ENCODE data around the gene TCF4.

TCF4 gene

DNA sequence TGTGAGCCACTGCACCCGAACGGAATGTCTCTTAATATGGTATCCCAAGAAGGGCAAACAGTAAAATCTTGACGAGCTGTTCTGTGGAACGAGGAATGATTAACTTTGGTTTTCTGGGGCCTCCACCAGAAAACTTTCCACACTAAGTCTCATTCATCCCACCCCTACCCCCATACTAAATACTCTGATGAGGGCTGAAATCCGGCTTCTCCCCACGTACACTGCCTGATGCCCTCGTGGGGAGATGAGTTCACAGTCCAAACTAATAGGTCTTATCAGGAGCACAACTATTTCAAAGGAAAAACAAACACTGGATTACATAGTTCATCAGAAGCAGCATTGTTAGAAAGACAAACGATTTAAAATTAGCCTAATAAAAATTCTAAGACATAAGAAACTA is 49.2 kb upstream of the TCF4 start:
- no peaks in the 10 kb centered on the region for H3K9me3 ChIP-seq (ENCODE audit: control insufficient read depth, insufficient read depth, low read depth, low read length)

DNA sequence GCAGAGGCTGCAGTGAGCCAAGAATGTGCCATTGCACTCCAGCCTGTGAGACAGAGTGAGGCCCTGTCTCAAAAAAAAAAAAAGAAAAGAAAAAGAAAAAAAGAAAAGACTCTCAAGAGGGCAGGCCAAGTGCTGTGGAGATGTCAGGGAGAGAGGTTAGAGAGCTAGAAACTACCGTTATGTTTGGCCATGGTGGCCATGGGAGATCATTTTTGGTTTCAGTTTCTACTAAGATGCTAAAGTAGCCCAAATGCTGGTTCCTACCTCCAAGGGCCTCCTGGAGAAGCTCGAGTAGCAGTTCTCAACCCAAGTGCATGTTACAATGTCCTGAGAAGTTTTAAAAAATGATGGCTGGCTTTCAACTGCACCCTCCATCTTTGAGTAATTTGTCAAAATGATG is 47.4 kb upstream of the TCF4 start:
- H3K9me3 ChIP-seq (ENCODE audit: control insufficient read depth, insufficient read depth, low read depth, low read length): no peaks in the 10 kb centered on the region
- no peak overlapping the region for H3K27ac ChIP-seq (ENCODE audit: extremely low read depth, low read depth, low read length)
- TF ChIP-seq ZNF521 (tag by site-specific recombination; IDR thresholded peaks at IDR 0.05) (no peak), TCF7L2 (IDR thresholded peaks at IDR 0.05; ENCODE audit: borderline replicate concordance, low read depth, low read length) (no peak), ZBTB8A (tag by site-specific recombination; IDR thresholded peaks at IDR 0.05) (no peak), KLF10 (tag by site-specific recombination; IDR thresholded peaks at IDR 0.05) (no peak), YY2 (tag by site-specific recombination; IDR thresholded peaks at IDR 0.05) (no peak), ZNF785 (tag by site-specific recombination; IDR thresholded peaks at IDR 0.05) (no peak), ZNF514 (tag by site-specific recombination; IDR thresholded peaks at IDR 0.05) (no peak), ZNF549 (tag by site-specific recombination; IDR thresholded peaks at IDR 0.05) (no peak), ZNF292 (tag by site-specific recombination; IDR thresholded peaks at IDR 0.05; ENCODE audit: borderline replicate concordance, low read depth) (no peak)
- no peaks in the 10 kb centered on the region for H3K4me1 ChIP-seq (ENCODE audit: control insufficient read depth, insufficient read depth, low read length)
- H3K4me3 ChIP-seq (ENCODE audit: low read depth, low read length): no peak overlapping the region
- no peaks in the 10 kb centered on the region for H3K36me3 ChIP-seq (ENCODE audit: control insufficient read depth in 2 of 2, insufficient read depth in 1 of 2, low read length in 2 of 2)
- POLR2A ChIA-PET: no interaction called here
- CTCF ChIA-PET: interaction anchor here (0.7 kb wide), 2 partner anchors 78 to 807 kb away, joined by 3 to 4 read pairs; no protein-coding TSS in a partner anchor

More for the DNA sequence above, 49.2 kb upstream of the TCF4 start:
- H3K4me1 ChIP-seq (ENCODE audit: control insufficient read depth, insufficient read depth, low read length): no peaks in the 10 kb centered on the region
- no peak overlapping the region for H3K4me3 ChIP-seq (ENCODE audit: low read depth, low read length)
- no peaks in the 10 kb centered on the region for H3K36me3 ChIP-seq (ENCODE audit: control insufficient read depth in 2 of 2, insufficient read depth in 1 of 2, low read length in 2 of 2)
- no peak for TF ChIP-seq ZFP3 (tag by site-specific recombination; IDR thresholded peaks at IDR 0.05; ENCODE audit: low read depth)
- ChIA-PET POLR2A (no interaction called here), CTCF (no interaction called here)
- H3K27ac ChIP-seq (ENCODE audit: extremely low read depth, low read depth, low read length): no peak overlapping the region

DNA sequence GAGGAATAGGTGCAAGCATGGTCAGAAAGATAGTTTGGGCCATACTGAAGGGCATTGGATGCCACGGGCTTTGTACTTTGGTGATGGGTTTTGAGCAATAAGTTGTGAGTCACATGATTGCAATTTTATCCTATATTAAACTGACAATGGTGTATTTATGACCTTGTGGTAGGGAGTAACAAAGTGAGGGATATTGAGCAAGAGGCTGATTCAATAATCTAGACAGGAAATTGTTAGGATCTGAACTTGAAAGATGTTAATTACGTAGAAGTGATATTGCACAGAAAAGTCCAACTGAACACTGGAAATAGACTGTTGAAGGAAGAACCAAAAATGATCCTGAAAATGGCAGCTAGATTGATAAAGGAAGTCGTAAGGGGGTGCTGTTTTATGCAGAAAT is 46.6 kb upstream of the TCF4 start:
- Histone ChIP-seq H3K4me3 (ENCODE audit: low read depth, low read length) (no peak overlapping the region), H3K36me3 (ENCODE audit: control insufficient read depth in 2 of 2, insufficient read depth in 1 of 2, low read length in 2 of 2) (no peaks in the 10 kb centered on the region), H3K9me3 (ENCODE audit: control insufficient read depth, insufficient read depth, low read depth, low read length) (no peaks in the 10 kb centered on the region), H3K4me1 (ENCODE audit: control insufficient read depth, insufficient read depth, low read length) (no peaks in the 10 kb centered on the region), H3K27ac (ENCODE audit: extremely low read depth, low read depth, low read length) (no peak overlapping the region)
- ChIA-PET CTCF (interaction anchor here (0.7 kb wide), 1 partner anchor 806 kb away, joined by 4 read pairs; no protein-coding TSS in a partner anchor), POLR2A (no interaction called here)
- TF ChIP-seq ZNF449 (tag by site-specific recombination; IDR thresholded peaks at IDR 0.05) (no peak), ZNF596 (tag by site-specific recombination; IDR thresholded peaks at IDR 0.05) (no peak), HOXC10 (CRISPR knock-in tag; IDR thresholded peaks at IDR 0.05) (no peak), SP3 (tag by site-specific recombination; IDR thresholded peaks at IDR 0.05) (no peak), ZNF155 (tag by site-specific recombination; IDR thresholded peaks at IDR 0.05) (no peak), ZNF571 (tag by site-specific recombination; IDR thresholded peaks at IDR 0.05) (no peak), ZNF23 (tag by site-specific recombination; IDR thresholded peaks at IDR 0.05; ENCODE audit: borderline replicate concordance) (no peak), ZNF585B (tag by site-specific recombination; IDR thresholded peaks at IDR 0.05) (no peak), ZNF157 (tag by site-specific recombination; IDR thresholded peaks at IDR 0.05) (no peak), SETDB1 (IDR thresholded peaks at IDR 0.05; ENCODE audit: insufficient read length, low read length) (no peak), ZBTB20 (tag by site-specific recombination; IDR thresholded peaks at IDR 0.05) (no peak), ZBTB17 (tag by site-specific recombination; IDR thresholded peaks at IDR 0.05) (no peak), ZNF660 (tag by site-specific recombination; IDR thresholded peaks at IDR 0.05) (no peak), ZNF311 (tag by site-specific recombination; IDR thresholded peaks at IDR 0.05; ENCODE audit: borderline replicate concordance) (no peak), ZNF704 (tag by site-specific recombination; IDR thresholded peaks at IDR 0.05) (no peak), ZNF2 (tag by site-specific recombination; IDR thresholded peaks at IDR 0.05) (no peak), ZNF560 (tag by site-specific recombination; IDR thresholded peaks at IDR 0.05; ENCODE audit: borderline replicate concordance) (no peak)
- TF ChIP-seq, protein P1, sequence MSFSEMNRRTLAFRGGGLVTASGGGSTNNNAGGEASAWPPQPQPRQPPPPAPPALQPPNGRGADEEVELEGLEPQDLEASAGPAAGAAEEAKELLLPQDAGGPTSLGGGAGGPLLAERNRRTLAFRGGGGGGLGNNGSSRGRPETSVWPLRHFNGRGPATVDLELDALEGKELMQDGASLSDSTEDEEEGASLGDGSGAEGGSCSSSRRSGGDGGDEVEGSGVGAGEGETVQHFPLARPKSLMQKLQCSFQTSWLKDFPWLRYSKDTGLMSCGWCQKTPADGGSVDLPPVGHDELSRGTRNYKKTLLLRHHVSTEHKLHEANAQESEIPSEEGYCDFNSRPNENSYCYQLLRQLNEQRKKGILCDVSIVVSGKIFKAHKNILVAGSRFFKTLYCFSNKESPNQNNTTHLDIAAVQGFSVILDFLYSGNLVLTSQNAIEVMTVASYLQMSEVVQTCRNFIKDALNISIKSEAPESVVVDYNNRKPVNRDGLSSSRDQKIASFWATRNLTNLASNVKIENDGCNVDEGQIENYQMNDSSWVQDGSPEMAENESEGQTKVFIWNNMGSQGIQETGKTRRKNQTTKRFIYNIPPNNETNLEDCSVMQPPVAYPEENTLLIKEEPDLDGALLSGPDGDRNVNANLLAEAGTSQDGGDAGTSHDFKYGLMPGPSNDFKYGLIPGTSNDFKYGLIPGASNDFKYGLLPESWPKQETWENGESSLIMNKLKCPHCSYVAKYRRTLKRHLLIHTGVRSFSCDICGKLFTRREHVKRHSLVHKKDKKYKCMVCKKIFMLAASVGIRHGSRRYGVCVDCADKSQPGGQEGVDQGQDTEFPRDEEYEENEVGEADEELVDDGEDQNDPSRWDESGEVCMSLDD (tag by site-specific recombination; IDR thresholded peaks at IDR 0.05): no peak
